GM19463 (cell line): Measurements from ENCODE around the gene RNU1-2.
A peak's percentile ranks its signal among the peaks of the same experiment; 100 is the strongest.
"Not testable (repeated sequence)": the region's sequence is repeated elsewhere in the genome, so short reads cannot be mapped to it uniquely, and the experiment has no call there.

Experiments used
- ATAC-seq: cut with Tn5 transposase; IDR thresholded peaks from one replicate; pipeline ENCODE4 v1.9.1; 2021; ENCODE audit warnings: mild to moderate bottlenecking, moderate library complexity; ENCODE audit not compliant: unreplicated experiment

Gene RNU1-2

GRCh38 chr1:16888860-16889816 lies 6.6 kb upstream of the RNU1-2 start:
- ATAC-seq: no peak

GRCh38 chr1:16890539-16891021 lies 5.2 kb upstream of the RNU1-2 start:
- not testable (repeated sequence) for ATAC-seq

GRCh38 chr1:16891057-16891456 lies 4.7 kb upstream of the RNU1-2 start:
- not testable (repeated sequence) for ATAC-seq

- not testable (repeated sequence) for ATAC-seq
Measured at GRCh38 chr1:16892978-16893525, 2.7 kb upstream of the RNU1-2 start.

GRCh38 chr1:16893796-16894195 lies 2.0 kb upstream of the RNU1-2 start:
- not testable (repeated sequence) for ATAC-seq

GRCh38 chr1:16894338-16894737 lies 1.4 kb upstream of the RNU1-2 start:
- not testable (repeated sequence) for ATAC-seq

- ATAC-seq: not testable (repeated sequence)
Measured at GRCh38 chr1:16895233-16895597, 565 bp upstream of the RNU1-2 start.

GRCh38 chr1:16896316-16897055 lies 706 bp downstream of the RNU1-2 start:
- ATAC-seq: not testable (repeated sequence)

- ATAC-seq: not testable (repeated sequence)
Measured at GRCh38 chr1:16897653-16898052, 1.9 kb downstream of the RNU1-2 start.

- ATAC-seq: not testable (repeated sequence)
Measured at GRCh38 chr1:16898298-16898697, 2.5 kb downstream of the RNU1-2 start.

GRCh38 chr1:16899020-16899419 lies 3.2 kb downstream of the RNU1-2 start:
- not testable (repeated sequence) for ATAC-seq

GRCh38 chr1:16900751-16901150 lies 5.0 kb downstream of the RNU1-2 start:
- ATAC-seq: no peak

- not testable (repeated sequence) for ATAC-seq
Measured at GRCh38 chr1:16901371-16901770, 5.6 kb downstream of the RNU1-2 start.

GRCh38 chr1:16903054-16903453 lies 7.3 kb downstream of the RNU1-2 start:
- no peak for ATAC-seq

- ATAC-seq: no peak
Measured at GRCh38 chr1:16903458-16903796, 7.6 kb downstream of the RNU1-2 start.

- ATAC-seq: peak; percentile 90
Measured at GRCh38 chr1:16904560-16905109, 8.9 kb downstream of the RNU1-2 start.

- ATAC-seq: peak; percentile 73
Measured at GRCh38 chr1:16905110-16905867, 9.5 kb downstream of the RNU1-2 start.

GRCh38 chr1:16905868-16906702 lies 10.3 kb downstream of the RNU1-2 start:
- ATAC-seq: no peak

- ATAC-seq: no peak
Measured at GRCh38 chr1:16906873-16907272, 11.1 kb downstream of the RNU1-2 start.
